Testis (tissue), 3 donors: Measurements from ENCODE around the gene KCP. TPM values are rescaled to one million over a fixed set of nuclear protein-coding genes. Genes with fewer than 3 reads are reported as not detected.
A peak's percentile ranks its signal among the peaks of the same experiment; 100 is the strongest.

Experiments
- DNase-seq: peaks from one replicate; pipeline ENCODE4 v3.0.0-alpha.2; 2019
- H3K27ac ChIP-seq, 2 donors: fragments of 200-600 bp; sonication (generic); one replicate each; pipeline ENCODE4 v1.5.1; 2019
- H3K27me3 ChIP-seq: fragments of 200-600 bp; sonication (generic); one replicate; pipeline ENCODE4 v1.5.1; 2019
- H3K36me3 ChIP-seq: fragments of 200-600 bp; sonication (generic); one replicate; pipeline ENCODE4 v1.5.1; 2017; ENCODE audit warnings: low read depth; ENCODE audit errors: missing control alignments
- H3K4me1 ChIP-seq: fragments of 200-600 bp; sonication (generic); one replicate; pipeline ENCODE4 v1.5.1; 2019
- H3K4me3 ChIP-seq, 2 donors: fragments of 200-600 bp; sonication (generic); one replicate each; pipeline ENCODE4 v1.5.1; 2017 to 2019
- H3K9me3 ChIP-seq: fragments of 200-600 bp; sonication (generic); one replicate; pipeline ENCODE4 v1.5.1; 2017
- CTCF ChIP-seq, 3 experiments: fragments of 450-650 bp in 2 of 3; fragments of 200-600 bp in 1 of 3; sonication (generic) in 1 of 3; IDR thresholded peaks; one replicate each; pipeline ENCODE4 v1.5.1; 2016 to 2019; ENCODE audit warnings: antibody characterized with exemption in 3 of 3, mild to moderate bottlenecking in 2 of 3, moderate library complexity in 1 of 3
- POLR2A ChIP-seq: fragments of 450-650 bp; IDR thresholded peaks from one replicate; pipeline ENCODE4 v1.6.1; 2017; ENCODE audit warnings: antibody characterized with exemption, mild to moderate bottlenecking, moderate library complexity
- WGBS, 2 donors: methylation state at CpG; one replicate each; pipeline ENCODE4 v1.1.5; 2018; 5-methylcytosine and 5-hydroxymethylcytosine counted together
- intact Hi-C: fragments of 100-400 bp; cut with DNase I; formaldehyde crosslinking; loops from one replicate; pipeline ENCODE4 v1.15.1; 2023; ENCODE audit warnings: low total_unique reads
- polyA plus RNA-seq: library from polyadenylated mRNA; stranded (reverse); fragments of 350-450 nt; fragmentation: Illumina TruSeq; extraction: RNeasy Lipid Tissue Mini Kit (QIAGEN cat#74804); gene quantifications from one replicate; pipeline ENCODE4 v1.2.3, GENCODE V29; 2014; ENCODE audit warnings: low read depth, low replicate concordance; ENCODE audit not compliant: insufficient read depth
- total RNA-seq, 2 donors: library from RNA; depleted of rRNA; stranded (reverse); fragments of >200 nt; gene quantifications; one replicate each; pipeline ENCODE4 v1.2.3, GENCODE V29; 2016

KCP gene
- total and polyA plus RNA-seq, 3 donors from 2014 or later, result 0.68 to 1.4 (median 1.2) TPM

- no peaks in the 10 kb centered on the region for H3K27me3 ChIP-seq
- TF ChIP-seq POLR2A (no peak), CTCF (IDR thresholded peaks at IDR 0.05) (no peak)
- intact Hi-C loops, result no loop called here
- no peak overlapping the region for H3K4me3 ChIP-seq
- H3K27ac ChIP-seq, result no peak overlapping the region
- peaks cover 3% of the 10 kb centered on the region for H3K4me1 ChIP-seq
- no peaks in the 10 kb centered on the region for H3K36me3 ChIP-seq
- H3K9me3 ChIP-seq, result no peaks in the 10 kb centered on the region
- 91 to 100% methylated on average over 2 of the region's 2 CpGs for WGBS, 2 donors
- DNase-seq, result no peak
Measured at GRCh38 chr7:128917122-128917521, 6.6 kb upstream of the KCP start.

GRCh38 chr7:128916643-128916915 lies 6.1 kb upstream of the KCP start:
- Histone ChIP-seq H3K36me3 (no peaks in the 10 kb centered on the region), H3K4me1 (peaks cover 3% of the 10 kb centered on the region), H3K4me3 (no peak overlapping the region), H3K9me3 (no peaks in the 10 kb centered on the region), H3K27me3 (no peaks in the 10 kb centered on the region), H3K27ac (no peak overlapping the region)
- intact Hi-C loops, result no loop called here
- no peak for DNase-seq
- 70 to 78% methylated on average over 7 of the region's 7 CpGs for WGBS, 2 donors
- TF ChIP-seq POLR2A (no peak), CTCF (IDR thresholded peaks at IDR 0.05) (no peak)

GRCh38 chr7:128915841-128916642 lies 5.5 kb upstream of the KCP start:
- no peak for TF ChIP-seq POLR2A
- TF ChIP-seq CTCF (IDR thresholded peaks at IDR 0.05), result no peak
- H3K4me3 ChIP-seq, result peak overlapping the region in 1 of 2 donors; percentile 1
- no peak overlapping the region for H3K27ac ChIP-seq
- intact Hi-C loops, result no loop called here
- no peaks in the 10 kb centered on the region for H3K27me3 ChIP-seq
- no peak for DNase-seq
- H3K4me1 ChIP-seq, result peaks cover 3% of the 10 kb centered on the region
- H3K36me3 ChIP-seq, result no peaks in the 10 kb centered on the region
- no peaks in the 10 kb centered on the region for H3K9me3 ChIP-seq
- WGBS, 2 donors, result 28 to 60% methylated on average over 1 to 66 of the region's 69 CpGs

GRCh38 chr7:128915271-128915819 lies 4.8 kb upstream of the KCP start:
- H3K4me1 ChIP-seq, result peaks cover 3% of the 10 kb centered on the region
- intact Hi-C loops, result no loop called here
- H3K36me3 ChIP-seq, result no peaks in the 10 kb centered on the region
- 1 to 2% methylated on average over 21 to 33 of the region's 34 CpGs for WGBS, 2 donors
- no peaks in the 10 kb centered on the region for H3K27me3 ChIP-seq
- H3K9me3 ChIP-seq, result no peaks in the 10 kb centered on the region
- no peak overlapping the region for H3K27ac ChIP-seq
- H3K4me3 ChIP-seq, result peak overlapping the region in 1 of 2 donors; percentile 1
- no peak for DNase-seq
- no peak for TF ChIP-seq CTCF (IDR thresholded peaks at IDR 0.05)
- no peak for TF ChIP-seq POLR2A
